ENCODE measurements around the gene RAPSN. TPM values are rescaled to one million over a fixed set of nuclear protein-coding genes. Genes with fewer than 3 reads are reported as not detected.

RAPSN gene
- total RNA-seq, 1 donor from 2014 or later: not detected

GRCh38 chr11:47388697-47389576 lies 60.0 kb downstream of the RAPSN start:
- no peaks in the 10 kb centered on the region for H4K20me1 ChIP-seq (ENCODE audit: low read depth)
- no peaks in the 10 kb centered on the region for H3F3A ChIP-seq (ENCODE audit: low read depth)
- H3K4me1 ChIP-seq: no peaks in the 10 kb centered on the region
- TF ChIP-seq CTCF (IDR thresholded peaks at IDR 0.05) (no peak), EZH2phosphoT487 (IDR thresholded peaks at IDR 0.05) (no peak), EZH2 (IDR thresholded peaks at IDR 0.05) (no peak)
- H3K4me1 Mint-ChIP-seq: no peaks in the 10 kb centered on the region
- H3K36me3 ChIP-seq: no peaks in the 10 kb centered on the region
- DNase-seq (ENCODE audit: low spot score): no peak
- no peak overlapping the region for H3K4me3 ChIP-seq
- no peak overlapping the region for H2AFZ ChIP-seq (replicated peaks)
- no peak overlapping the region for H3K4me2 ChIP-seq
- no peaks in the 10 kb centered on the region for H3K27me3 Mint-ChIP-seq (ENCODE audit: insufficient read depth, low read depth)
- H3K27ac ChIP-seq: no peak overlapping the region
- no peaks in the 10 kb centered on the region for H3K36me3 Mint-ChIP-seq
- no peaks in the 10 kb centered on the region for H3K9me3 ChIP-seq (ENCODE audit: low read depth)
- no peaks in the 10 kb centered on the region for H3K27me3 ChIP-seq
- no peaks in the 10 kb centered on the region for H3K9me3 Mint-ChIP-seq
- H3K27ac Mint-ChIP-seq: peak overlapping the region; percentile 72
- no peaks in the 10 kb centered on the region for H3K79me2 ChIP-seq (ENCODE audit: low read depth)
- no peak overlapping the region for H3K4me3 Mint-ChIP-seq
- no peak overlapping the region for H3K9ac ChIP-seq

GRCh38 chr11:47387944-47388696 lies 60.8 kb downstream of the RAPSN start:
- Histone ChIP-seq H3K4me1 (no peaks in the 10 kb centered on the region), H4K20me1 (ENCODE audit: low read depth) (no peaks in the 10 kb centered on the region), H2AFZ (replicated peaks) (no peak overlapping the region), H3F3A (ENCODE audit: low read depth) (no peaks in the 10 kb centered on the region), H3K9ac (no peak overlapping the region), H3K79me2 (ENCODE audit: low read depth) (no peaks in the 10 kb centered on the region), H3K4me2 (no peak overlapping the region), H3K27me3 (no peaks in the 10 kb centered on the region), H3K9me3 (ENCODE audit: low read depth) (no peaks in the 10 kb centered on the region), H3K4me3 (no peak overlapping the region), H3K27ac (no peak overlapping the region), H3K36me3 (no peaks in the 10 kb centered on the region)
- Mint-ChIP-seq H3K27ac (no peak overlapping the region), H3K4me1 (no peaks in the 10 kb centered on the region), H3K36me3 (no peaks in the 10 kb centered on the region), H3K9me3 (no peaks in the 10 kb centered on the region), H3K4me3 (no peak overlapping the region), H3K27me3 (ENCODE audit: insufficient read depth, low read depth) (peaks cover under 1% of the 10 kb centered on the region)
- TF ChIP-seq EZH2 (IDR thresholded peaks at IDR 0.05) (no peak), CTCF (IDR thresholded peaks at IDR 0.05) (no peak), EZH2phosphoT487 (IDR thresholded peaks at IDR 0.05) (no peak)
- DNase-seq (ENCODE audit: low spot score): no peak

Small RNAs within 50 kb of the gene (microRNA-seq; reads per million reads assigned to microRNA genes)
- gene MIR4487: not detected

Small RNAs within 50 kb of the gene (small RNA-seq; reads per million reads assigned to genes)
- not detected for gene MIR4487

Other genes with a start within 250 kb of the RAPSN start
- 61.4 and 76.9 TPM in 2 replicates for gene DDB2, start 234.2 kb downstream of the RAPSN start, total RNA-seq (ENCODE audit: low replicate concordance)
- 23.9 and 24.3 TPM in 2 replicates for gene ACP2, start 200.3 kb downstream of the RAPSN start, total RNA-seq (ENCODE audit: low replicate concordance)
- 7.5 and 10.7 TPM in 2 replicates for gene NR1H3, start 191.1 kb downstream of the RAPSN start, total RNA-seq (ENCODE audit: low replicate concordance)
- 16.1 and 25.9 TPM in 2 replicates for gene MADD, start 179.0 kb downstream of the RAPSN start, total RNA-seq (ENCODE audit: low replicate concordance)
- 0.06 and 0.12 TPM in 2 replicates for gene MYBPC3, start 96.4 kb downstream of the RAPSN start, total RNA-seq (ENCODE audit: low replicate concordance)
- gene SPI1, start 70.6 kb downstream of the RAPSN start, total RNA-seq (ENCODE audit: low replicate concordance): not detected in 2 replicates
- gene SLC39A13, start 40.5 kb downstream of the RAPSN start, total RNA-seq (ENCODE audit: low replicate concordance): 11.3 and 36.4 TPM in 2 replicates
- gene PSMC3, start 22.7 kb downstream of the RAPSN start, total RNA-seq (ENCODE audit: low replicate concordance): 126 and 175 TPM in 2 replicates
- 170 and 173 TPM in 2 replicates for gene CELF1, start 104.0 kb upstream of the RAPSN start, total RNA-seq (ENCODE audit: low replicate concordance)
- gene PTPMT1, start 116.5 kb upstream of the RAPSN start, total RNA-seq (ENCODE audit: low replicate concordance): 60.4 and 73.6 TPM in 2 replicates
- gene KBTBD4, start 129.8 kb upstream of the RAPSN start, total RNA-seq (ENCODE audit: low replicate concordance): 19.5 and 23.9 TPM in 2 replicates
- gene NDUFS3, start 129.9 kb upstream of the RAPSN start, total RNA-seq (ENCODE audit: low replicate concordance): 78.9 and 91.2 TPM in 2 replicates
- gene FAM180B, start 137.5 kb upstream of the RAPSN start, total RNA-seq (ENCODE audit: low replicate concordance): not detected in 2 replicates
- gene C1QTNF4, start 145.3 kb upstream of the RAPSN start, total RNA-seq (ENCODE audit: low replicate concordance): 0.39 and 9.7 TPM in 2 replicates
- 83.6 and 93.2 TPM in 2 replicates for gene MTCH2, start 193.4 kb upstream of the RAPSN start, total RNA-seq (ENCODE audit: low replicate concordance)

Data from neural progenitor cell (in vitro differentiated cells).